ENCODE results near the gene NEK10.

- TF ChIP-seq CTCF (IDR thresholded peaks at IDR 0.05) (no peak), EZH2 (IDR thresholded peaks at IDR 0.05; ENCODE audit: borderline replicate concordance, insufficient read depth, low read depth, low read length, poor library complexity, severe bottlenecking) (no peak)
Observed at GRCh38 chr3:27221264-27221932, 147.8 kb downstream of the NEK10 start.

Data from B cell (primary cell).